K562 (cell line): ENCODE data around the gene HERC5.

Experiments
- CBX8 ChIP-seq: fragments of 200-600 bp; sonication (generic); IDR thresholded peaks from 2 replicates; pipeline ENCODE4 v1.6.1; 2012; ENCODE audit warnings: borderline replicate concordance, mixed run types, low read depth, mild to moderate bottlenecking, moderate library complexity, mixed read lengths, low read length, control low read depth, inconsistent platforms; ENCODE audit not compliant: poor library complexity, severe bottlenecking; ENCODE audit errors: extremely low read depth
- CTCF ChIP-seq, 3 experiments: IDR thresholded peaks in 2 of 3; conservative IDR thresholded peaks in 1 of 3; 2 replicates each; pipeline ENCODE4 v1.5.1; 2011 to 2012; ENCODE audit warnings: low read length in 3 of 3, mild to moderate bottlenecking in 3 of 3, control low read depth in 2 of 3, improper control_type of control experiment in 1 of 3, inconsistent platforms in 1 of 3, low read depth in 1 of 3, mixed read lengths in 1 of 3, moderate library complexity in 1 of 3; ENCODE audit not compliant: insufficient read depth in 2 of 3
- HIVEP1 ChIP-seq: fragments of 250-450 bp; sonication (Bioruptor Pico); IDR thresholded peaks from 2 replicates; pipeline ENCODE4 v1.4.0; 2020; ENCODE audit warnings: mild to moderate bottlenecking
- PML ChIP-seq: IDR thresholded peaks from 2 replicates; pipeline ENCODE4 v1.6.1; 2012; ENCODE audit warnings: low read length, inconsistent platforms
- SETDB1 ChIP-seq: IDR thresholded peaks from one replicate; pipeline ENCODE4 v1.6.1; 2012; ENCODE audit warnings: low read length, control low read depth, inconsistent platforms
- STAG1 ChIP-seq: sonication (generic); formaldehyde crosslinking; IDR thresholded peaks from 2 replicates; pipeline ENCODE4 v1.5.0; 2020; ENCODE audit warnings: missing genetic modification reagents, borderline replicate concordance
- TCFL5 ChIP-seq: fragments of 250-450 bp; sonication (Bioruptor Pico); conservative IDR thresholded peaks from 2 replicates; pipeline ENCODE4 v1.6.1; 2021; ENCODE audit warnings: mild to moderate bottlenecking, moderate library complexity, matching md5 sums
- XRCC5 ChIP-seq: fragments of 200-400 bp; formaldehyde crosslinking; IDR thresholded peaks from 2 replicates; pipeline ENCODE4 v1.6.1; 2017; ENCODE audit warnings: low read depth, mild to moderate bottlenecking, low read length
- ZNF592 ChIP-seq: fragments of 450-650 bp; IDR thresholded peaks from 2 replicates; pipeline ENCODE4 v1.6.1; 2017; ENCODE audit warnings: antibody characterized with exemption, mild to moderate bottlenecking

- TF ChIP-seq CTCF (IDR thresholded peaks at IDR 0.05 in 2 of 3, conservative IDR thresholded peaks at IDR 0.05 in 1 of 3; ENCODE audit: insufficient read depth in 2 of 3, low read depth in 1 of 3, low read length in 3 of 3) (no peak), SETDB1 (no peak), CBX8 (no peak), TCFL5 (CRISPR knock-in tag) (no peak), ZNF592 (no peak), PML (no peak), HIVEP1 (CRISPR knock-in tag) (no peak), STAG1 (CRISPR knock-in tag) (no peak), XRCC5 (no peak)
These were observed 41.0 kb downstream of the HERC5 start for GRCh38 chr4:88497859-88498409.
